NCI-H526 treated with DMSO at 0.1 percent for 48 hours (cell line): ENCODE data around the gene TGFBR3.
A peak's percentile ranks its signal among the peaks of the same experiment; 100 is the strongest.

ENCODE experiments used
- DNase-seq: peaks from one replicate; lab custom pipeline; 2025; lab: John Stamatoyannopoulos, UW

The TGFBR3 gene

GRCh38 chr1:91826248-91826647 is 59.7 kb downstream of the TGFBR3 start:
- no peak for DNase-seq

- no peak for DNase-seq
These were observed 64.7 kb downstream of the TGFBR3 start for GRCh38 chr1:91821126-91821868.

GRCh38 chr1:91819038-91819788 is 66.7 kb downstream of the TGFBR3 start:
- DNase-seq: no peak

GRCh38 chr1:91818713-91818975 is 67.3 kb downstream of the TGFBR3 start:
- DNase-seq: no peak

GRCh38 chr1:91817211-91817905 is 68.6 kb downstream of the TGFBR3 start:
- DNase-seq: no peak

- no peak for DNase-seq
These were observed 69.9 kb downstream of the TGFBR3 start for GRCh38 chr1:91816031-91816430.

- no peak for DNase-seq
These were observed 71.5 kb downstream of the TGFBR3 start for GRCh38 chr1:91814448-91814847.

GRCh38 chr1:91813813-91814212 is 72.1 kb downstream of the TGFBR3 start:
- no peak for DNase-seq

- no peak for DNase-seq
These were observed 74.5 kb downstream of the TGFBR3 start for GRCh38 chr1:91811363-91812025.

- no peak for DNase-seq
These were observed 76.6 kb downstream of the TGFBR3 start for GRCh38 chr1:91809317-91809716.

GRCh38 chr1:91807921-91808620 is 77.9 kb downstream of the TGFBR3 start:
- no peak for DNase-seq

GRCh38 chr1:91806769-91807700 is 78.9 kb downstream of the TGFBR3 start:
- peak; percentile 49 for DNase-seq

GRCh38 chr1:91806181-91806768 is 79.7 kb downstream of the TGFBR3 start:
- DNase-seq: no peak

- DNase-seq: no peak
These were observed 80.6 kb downstream of the TGFBR3 start for GRCh38 chr1:91805311-91805801.

- DNase-seq: no peak
These were observed 81.4 kb downstream of the TGFBR3 start for GRCh38 chr1:91804546-91805023.

GRCh38 chr1:91803847-91804545 is 82.0 kb downstream of the TGFBR3 start:
- no peak for DNase-seq

- DNase-seq: no peak
These were observed 82.8 kb downstream of the TGFBR3 start for GRCh38 chr1:91803123-91803522.

GRCh38 chr1:91801496-91802115 is 84.3 kb downstream of the TGFBR3 start:
- no peak for DNase-seq

GRCh38 chr1:91799863-91800262 is 86.1 kb downstream of the TGFBR3 start:
- no peak for DNase-seq
